GM19468 (cell line): Measurements from ENCODE around the gene DMD.
"Not testable (repeated sequence)": the region's sequence is repeated elsewhere in the genome, so short reads cannot be mapped to it uniquely, and the experiment has no call there.

ENCODE experiments used
- ATAC-seq: cut with Tn5 transposase; IDR thresholded peaks from one replicate; pipeline ENCODE4 v1.9.1; 2021; ENCODE audit warnings: mild to moderate bottlenecking, moderate library complexity, moderate number of reproducible peaks; ENCODE audit not compliant: unreplicated experiment; ENCODE audit errors: extremely low read depth

DMD gene

GRCh38 chrX:33160273-33160672 is 51.1 kb downstream of the DMD start:
- ATAC-seq: no peak

GRCh38 chrX:33156152-33156726 is 55.1 kb downstream of the DMD start:
- ATAC-seq: no peak

GRCh38 chrX:33149580-33149979 is 61.8 kb downstream of the DMD start:
- ATAC-seq: no peak

GRCh38 chrX:33149085-33149484 is 62.3 kb downstream of the DMD start:
- no peak for ATAC-seq

- ATAC-seq: no peak
Measured at GRCh38 chrX:33142331-33142730, 69.0 kb downstream of the DMD start.

- ATAC-seq: no peak
Measured at GRCh38 chrX:33138677-33139249, 72.6 kb downstream of the DMD start.

GRCh38 chrX:33134164-33134563 is 77.2 kb downstream of the DMD start:
- ATAC-seq: no peak

GRCh38 chrX:33133320-33133719 is 78.0 kb downstream of the DMD start:
- ATAC-seq: no peak

GRCh38 chrX:33132569-33132968 is 78.8 kb downstream of the DMD start:
- ATAC-seq: no peak

- no peak for ATAC-seq
Measured at GRCh38 chrX:33129607-33130006, 81.7 kb downstream of the DMD start.

- no peak for ATAC-seq
Measured at GRCh38 chrX:33128048-33128805, 83.1 kb downstream of the DMD start.

GRCh38 chrX:33126469-33126868 is 84.9 kb downstream of the DMD start:
- ATAC-seq: no peak

- ATAC-seq: no peak
Measured at GRCh38 chrX:33109858-33110257, 101.5 kb downstream of the DMD start.

- ATAC-seq: no peak
Measured at GRCh38 chrX:33106737-33107136, 104.6 kb downstream of the DMD start.

GRCh38 chrX:33095079-33095478 is 116.3 kb downstream of the DMD start:
- no peak for ATAC-seq

GRCh38 chrX:33087411-33087810 is 123.9 kb downstream of the DMD start:
- ATAC-seq: no peak

- no peak for ATAC-seq
Measured at GRCh38 chrX:33086886-33087285, 124.5 kb downstream of the DMD start.

- ATAC-seq: no peak
Measured at GRCh38 chrX:33082371-33082770, 129.0 kb downstream of the DMD start.

GRCh38 chrX:33078273-33078672 is 133.1 kb downstream of the DMD start:
- no peak for ATAC-seq

- not testable (repeated sequence) for ATAC-seq
Measured at GRCh38 chrX:33073660-33074059, 137.7 kb downstream of the DMD start.

- ATAC-seq: no peak
Measured at GRCh38 chrX:33065415-33065814, 145.9 kb downstream of the DMD start.

GRCh38 chrX:33062041-33062440 is 149.3 kb downstream of the DMD start:
- ATAC-seq: no peak
